NCI-H82 (cell line): ENCODE data around the gene SIGLEC5.

Source experiments
- DNase-seq: peaks from one replicate; lab custom pipeline; 2025; lab: John Stamatoyannopoulos, UW

Gene SIGLEC5

DNA sequence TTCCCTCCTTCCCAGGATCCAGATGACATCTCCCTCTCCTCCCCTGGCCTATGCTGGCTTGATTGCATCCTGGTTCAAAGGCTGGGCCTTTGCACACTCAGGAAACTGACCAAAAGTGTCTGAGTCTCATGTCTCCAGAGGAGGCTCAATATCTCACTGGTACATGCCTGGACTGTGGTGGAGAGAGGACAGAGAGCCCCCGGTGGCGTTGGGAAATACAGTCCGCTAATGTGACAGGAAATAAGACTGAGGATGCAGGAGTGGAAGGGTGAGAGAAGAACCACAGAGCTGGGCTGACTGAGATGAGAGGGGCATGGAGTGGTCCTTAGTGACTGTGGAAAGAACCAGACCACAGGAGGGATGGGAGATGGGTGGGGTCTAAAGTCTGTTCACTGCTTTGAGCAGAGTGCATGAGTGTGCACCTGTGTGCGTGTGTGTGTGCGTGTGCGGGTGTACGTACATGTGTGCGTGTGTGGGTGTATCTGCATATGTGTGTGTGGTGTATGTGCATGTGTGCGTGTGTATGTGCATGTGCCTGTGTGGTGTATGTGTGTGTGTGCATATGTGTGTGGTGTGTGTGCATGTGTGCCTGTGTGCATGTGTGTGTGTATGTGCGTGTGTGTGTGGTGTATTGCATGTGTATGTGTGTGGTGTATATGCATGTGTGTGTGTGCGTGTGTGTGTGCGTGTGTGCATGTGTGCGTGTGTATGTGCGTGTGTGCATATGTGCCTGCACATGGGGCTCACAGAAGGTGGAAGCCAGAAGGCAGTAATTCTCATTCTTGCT lies 1.9 kb downstream of the SIGLEC5 start:
- DNase-seq = no peak

GRCh38 chr19:51627491-51628138 lies 2.6 kb downstream of the SIGLEC5 start:
- DNase-seq = no peak

DNA sequence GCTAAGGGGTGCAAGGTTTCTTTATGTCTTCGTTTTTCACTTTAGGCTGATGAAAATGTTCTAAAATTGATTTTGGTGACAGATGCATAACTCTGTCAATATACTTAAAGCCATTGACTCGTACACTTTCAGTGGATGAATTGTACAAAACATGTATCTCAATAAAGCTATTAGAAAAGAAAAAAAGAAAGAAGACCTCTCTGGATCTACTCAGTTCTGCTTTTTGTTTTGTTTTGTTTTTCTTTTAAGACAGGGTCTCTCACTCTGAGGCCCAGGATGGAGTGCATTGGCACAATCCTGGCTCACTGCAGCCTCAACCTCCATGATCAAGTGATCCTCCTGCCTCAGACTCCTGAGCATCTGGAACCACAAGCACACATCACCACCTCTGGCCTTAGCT lies 3.5 kb downstream of the SIGLEC5 start:
- DNase-seq = no peak

GRCh38 chr19:51621178-51621577 lies 9.0 kb downstream of the SIGLEC5 start:
- no peak for DNase-seq

DNA sequence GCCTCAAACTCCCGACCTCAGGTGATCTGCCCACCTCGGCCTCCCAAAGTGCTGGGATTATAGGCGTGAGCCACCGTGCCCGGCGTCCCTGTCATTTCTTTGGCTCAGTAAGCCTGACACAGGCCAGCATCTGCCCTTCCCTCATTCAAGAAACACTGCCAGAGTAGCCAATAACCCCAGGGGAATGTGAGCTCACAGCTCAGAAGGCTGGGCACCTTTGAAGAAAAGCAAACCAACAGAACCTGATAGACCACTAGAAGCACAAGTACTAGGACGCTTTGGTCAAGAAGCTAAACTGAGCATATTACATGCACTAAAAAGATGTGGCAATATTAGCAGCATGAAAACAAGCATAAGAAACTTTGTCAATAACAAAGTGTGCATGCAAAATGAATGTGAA lies 14.2 kb downstream of the SIGLEC5 start:
- no peak for DNase-seq

DNA sequence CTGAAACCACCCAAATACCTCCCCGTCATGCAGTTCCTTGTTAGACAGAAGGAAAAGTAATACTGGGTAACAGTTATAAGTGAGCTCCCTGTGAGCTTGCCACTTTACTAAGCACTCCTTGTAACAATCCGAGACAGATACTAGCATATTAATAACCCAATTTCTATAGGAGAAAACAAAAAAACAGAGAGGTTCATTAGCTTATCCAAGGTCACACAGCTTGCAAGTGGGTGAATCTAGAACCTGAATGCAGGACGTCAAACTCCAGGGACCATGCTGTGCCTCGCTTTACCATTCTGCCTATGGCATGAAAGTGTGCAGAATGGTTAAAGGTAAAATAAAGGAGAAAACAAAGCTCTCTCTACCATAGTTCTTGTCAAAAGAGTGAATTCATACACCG lies 15.4 kb downstream of the SIGLEC5 start:
- DNase-seq = no peak

DNA sequence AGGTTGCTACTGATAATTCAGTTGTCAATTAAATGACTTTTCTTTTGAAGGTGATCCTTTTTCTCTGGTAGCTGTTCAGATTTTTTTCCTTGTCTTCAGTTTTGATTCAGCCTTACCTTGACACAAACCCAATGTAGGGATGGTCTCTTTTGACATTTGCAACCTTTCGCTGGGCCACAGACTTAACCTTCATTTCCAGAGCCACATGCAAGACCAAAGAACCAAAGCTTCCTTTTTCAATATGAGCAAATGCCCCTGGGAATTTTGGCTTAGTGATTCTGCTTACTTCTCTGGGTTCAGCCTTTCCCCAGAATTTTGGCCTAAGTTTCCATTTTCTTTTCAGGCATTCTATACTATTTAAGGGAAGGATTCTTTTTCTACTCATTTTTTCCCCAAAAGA lies 19.6 kb downstream of the SIGLEC5 start:
- DNase-seq = no peak

DNA sequence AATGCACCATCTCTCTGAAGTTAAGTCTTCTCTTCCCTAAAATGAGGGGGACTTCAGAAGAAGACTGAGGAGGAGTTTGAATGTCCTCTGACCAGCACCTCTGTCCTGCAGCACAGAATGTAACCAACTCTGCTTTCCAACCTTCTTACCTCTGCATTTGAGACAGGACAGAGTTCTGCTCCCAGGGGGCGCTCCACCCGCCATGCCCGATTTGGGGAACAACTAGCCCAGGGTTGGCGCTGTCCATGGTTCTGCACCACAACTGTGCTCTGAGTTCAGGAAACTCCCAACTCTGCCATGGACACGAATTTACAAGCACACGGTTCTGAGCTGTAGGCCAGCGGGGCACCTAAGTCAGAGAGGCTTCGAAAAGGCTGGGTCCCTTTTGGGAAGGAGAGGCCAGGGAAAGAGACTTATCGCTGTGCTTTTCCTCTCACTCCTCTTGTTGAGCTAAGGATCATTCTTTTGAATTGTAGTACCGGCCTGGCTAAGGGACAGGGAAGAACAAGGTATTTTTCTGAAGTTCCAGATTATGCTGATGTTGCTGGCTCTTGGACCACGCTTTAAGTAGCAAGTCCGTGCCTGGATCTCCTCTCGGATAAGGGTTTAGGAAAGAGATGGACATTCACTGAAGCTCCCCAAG lies 22.2 kb downstream of the SIGLEC5 start:
- DNase-seq = peak; percentile 36

DNA sequence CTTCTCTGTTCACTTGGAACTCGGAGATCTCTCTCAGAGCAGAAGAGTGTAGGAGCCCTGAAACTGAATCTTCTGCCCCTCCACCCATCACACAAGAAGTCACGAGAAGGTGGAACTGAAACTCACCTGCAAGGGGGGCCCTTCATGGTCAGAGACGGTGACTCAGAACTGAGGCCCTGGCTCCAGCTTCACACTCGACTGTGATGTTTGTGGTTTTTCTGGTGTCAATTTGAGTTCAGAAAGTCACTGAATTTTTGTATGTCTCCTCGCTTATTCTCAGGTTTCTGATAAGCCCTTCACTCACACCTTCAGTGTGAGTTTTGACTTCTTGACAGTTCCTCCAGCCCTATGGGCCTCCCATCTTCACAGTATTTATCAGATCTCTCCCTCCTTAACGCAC lies 23.1 kb downstream of the SIGLEC5 start:
- no peak for DNase-seq

DNA sequence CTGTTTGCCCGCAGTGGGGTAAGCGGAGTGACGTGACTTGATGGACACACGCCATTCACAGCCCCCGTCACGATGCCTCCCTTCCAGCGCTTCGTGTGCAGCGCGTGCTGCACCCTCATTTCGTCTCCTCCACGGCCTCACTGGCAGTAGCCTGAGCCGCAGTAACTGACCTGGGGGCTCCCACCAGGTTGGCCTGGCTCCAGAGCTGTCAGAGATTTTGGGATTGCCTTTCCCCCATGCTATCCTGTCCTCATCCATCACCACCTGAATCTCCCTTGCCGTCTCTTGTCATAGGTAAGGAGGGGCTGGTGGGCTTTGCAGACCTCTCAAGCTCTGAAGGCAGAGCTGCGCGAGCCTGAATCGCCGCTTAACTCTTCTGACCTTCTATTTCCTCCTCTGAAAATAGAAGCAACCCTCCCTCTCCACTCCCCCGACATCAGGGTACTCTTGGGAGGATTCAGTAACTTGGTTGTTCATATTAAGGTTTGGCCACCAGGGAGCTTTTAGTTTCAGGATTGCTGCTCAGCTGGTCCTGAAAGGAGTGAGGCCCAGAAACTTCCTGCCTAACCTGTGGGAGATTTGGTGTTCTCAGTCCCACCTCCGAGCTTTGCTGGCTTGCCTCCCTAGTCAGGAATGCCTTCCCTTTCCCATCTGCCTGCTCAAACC lies 27.9 kb downstream of the SIGLEC5 start:
- no peak for DNase-seq

DNA sequence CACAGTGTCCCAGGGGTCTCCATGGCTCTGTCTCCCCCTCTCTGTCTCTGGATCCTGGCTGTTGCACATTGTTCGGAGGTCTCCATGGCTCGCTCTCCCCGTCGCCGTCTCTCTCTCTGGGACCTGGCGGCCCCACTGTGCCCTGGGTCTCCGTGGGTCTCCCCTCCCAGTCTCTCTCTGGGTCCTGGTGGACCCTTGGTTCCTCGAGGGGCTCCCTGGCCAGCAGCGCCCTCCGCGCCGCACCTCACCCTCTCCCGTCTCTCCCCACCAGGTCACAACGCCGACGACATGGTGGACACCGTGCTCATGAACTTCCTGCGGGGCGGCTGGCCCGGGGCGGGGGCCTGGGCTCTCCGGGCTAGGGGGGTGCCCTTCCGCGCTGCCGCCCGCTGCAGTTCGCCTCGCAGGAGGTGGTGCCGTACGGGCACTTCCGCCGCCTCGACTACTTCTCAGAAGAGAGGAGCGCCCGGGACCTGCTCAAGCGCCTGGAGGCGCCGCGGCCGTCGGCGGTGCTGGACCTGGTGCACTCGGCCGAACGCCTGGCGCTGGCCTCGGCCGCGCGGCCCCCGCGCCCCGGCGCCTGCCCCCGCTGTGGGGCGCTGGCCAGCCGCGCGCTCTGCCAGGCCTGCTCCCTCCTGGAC lies 29.1 kb downstream of the SIGLEC5 start:
- DNase-seq = no peak

- DNase-seq = no peak
Measured at GRCh38 chr19:51599084-51599483, 31.1 kb downstream of the SIGLEC5 start.

GRCh38 chr19:51598159-51598915 lies 31.9 kb downstream of the SIGLEC5 start:
- DNase-seq = no peak

GRCh38 chr19:51595190-51596175 lies 34.7 kb downstream of the SIGLEC5 start:
- no peak for DNase-seq

GRCh38 chr19:51594774-51595109 lies 35.5 kb downstream of the SIGLEC5 start:
- no peak for DNase-seq

- peak; percentile 98 for DNase-seq
Measured at GRCh38 chr19:51593969-51594773, 36.0 kb downstream of the SIGLEC5 start.

DNA sequence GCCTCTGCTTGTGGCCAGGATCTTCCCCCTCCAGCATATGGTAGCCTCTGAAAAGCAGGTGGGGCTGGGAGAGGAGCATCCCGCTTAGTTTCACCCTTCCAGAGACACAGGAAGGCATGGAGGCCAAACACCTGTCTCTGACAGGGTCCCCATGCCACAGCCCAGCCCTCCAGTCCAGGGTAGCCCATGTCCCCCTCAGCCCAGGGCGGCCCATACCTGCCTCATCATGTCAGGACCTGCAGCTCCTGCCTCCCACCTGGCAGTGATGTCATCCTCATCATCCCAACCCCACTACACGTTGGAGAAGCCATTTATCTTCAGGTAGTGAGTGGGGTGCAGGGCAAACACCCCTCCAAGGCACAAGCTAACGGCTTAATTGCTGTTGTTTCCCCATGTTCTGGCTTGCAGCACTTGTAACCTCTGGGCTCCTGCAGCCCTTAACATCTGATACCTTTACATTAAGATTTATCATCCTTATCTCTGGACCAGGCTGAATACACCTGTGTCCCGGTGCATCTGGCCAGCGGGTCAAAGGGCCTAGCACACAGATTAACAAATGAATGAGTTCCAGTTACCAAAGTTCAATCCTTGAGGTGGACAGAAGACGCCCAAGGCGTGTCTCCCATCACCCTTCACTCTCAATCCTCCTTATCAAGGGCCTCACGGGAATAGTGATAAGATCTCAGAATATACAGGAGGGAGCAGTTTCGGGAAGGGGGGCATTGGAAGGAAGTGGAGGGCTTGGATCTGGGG lies 36.9 kb downstream of the SIGLEC5 start:
- DNase-seq = peak; percentile 26

DNA sequence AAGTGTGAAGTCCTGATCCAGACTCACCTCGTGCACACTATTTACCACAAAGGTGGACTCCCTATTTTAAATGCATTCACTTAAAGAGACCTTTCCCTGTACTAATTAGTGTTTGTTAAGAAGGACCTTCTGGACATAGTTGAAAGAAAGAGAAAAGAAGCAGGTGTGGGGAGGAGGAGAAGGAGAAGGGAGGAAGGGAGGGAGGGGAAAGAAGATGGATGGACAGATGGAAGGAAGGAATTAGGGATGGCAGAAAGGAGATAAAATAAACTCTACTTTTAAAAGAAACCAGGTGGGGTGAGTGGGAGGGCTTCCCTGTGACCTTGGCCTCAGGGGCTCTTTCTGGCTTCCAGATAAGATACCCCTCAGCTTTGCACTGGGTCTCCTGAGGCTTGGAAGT lies 37.7 kb downstream of the SIGLEC5 start:
- DNase-seq = no peak

DNA sequence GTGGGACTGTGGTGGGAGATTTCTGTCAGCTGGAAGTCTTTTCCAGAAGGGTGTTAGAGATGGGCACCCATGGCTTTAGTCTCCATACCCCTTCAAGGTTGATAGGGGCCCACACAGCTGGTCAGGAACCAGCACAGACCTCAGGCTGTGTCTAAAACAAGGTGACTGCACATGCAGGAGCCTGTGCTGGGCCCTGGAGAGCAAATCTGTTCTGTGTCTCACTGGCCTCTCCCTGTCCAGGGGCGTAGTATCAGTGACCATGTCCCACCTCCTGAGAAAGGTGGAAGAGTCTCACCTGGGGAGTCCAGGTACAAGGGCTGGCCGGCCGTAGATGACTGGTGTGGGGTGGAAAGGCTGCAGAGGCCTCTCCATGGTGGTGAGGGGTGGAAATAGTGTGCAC lies 39.8 kb downstream of the SIGLEC5 start:
- no peak for DNase-seq
